ACC112 (cell line): ENCODE measurements around the gene ABITRAM.
"Not testable (repeated sequence)": the region's sequence is repeated elsewhere in the genome, so short reads cannot be mapped to it uniquely, and the experiment has no call there.

Source experiments
- H2AFZ ChIP-seq: fragments of 200-600 bp; sonication (generic); one replicate; pipeline ENCODE4 v1.6.0; 2017; ENCODE audit warnings: antibody characterized with exemption, low read length; ENCODE audit not compliant: unreplicated experiment
- H3K27ac ChIP-seq: fragments of 200-600 bp; sonication (generic); 2 replicates; pipeline ENCODE4 v1.5.1; 2014; ENCODE audit warnings: low read depth, mild to moderate bottlenecking, antibody characterized with exemption, low read length, moderate library complexity
- H3K27me3 ChIP-seq: fragments of 200-600 bp; sonication (generic); 2 replicates; pipeline ENCODE4 v1.6.1; 2014; ENCODE audit warnings: mild to moderate bottlenecking, antibody characterized with exemption, low read length, moderate library complexity, mixed read lengths; ENCODE audit not compliant: insufficient read depth
- H3K36me3 ChIP-seq: fragments of 200-600 bp; sonication (generic); 2 replicates; pipeline ENCODE4 v1.6.1; 2016; ENCODE audit warnings: mild to moderate bottlenecking, antibody characterized with exemption, low read length, moderate library complexity, mixed read lengths; ENCODE audit not compliant: insufficient read depth
- H3K4me1 ChIP-seq: fragments of 200-600 bp; sonication (generic); one replicate; pipeline ENCODE4 v1.6.1; 2016; ENCODE audit warnings: low read length, mixed read lengths; ENCODE audit not compliant: insufficient read depth, unreplicated experiment, control insufficient read depth
- H3K4me3 ChIP-seq: fragments of 200-600 bp; sonication (generic); 2 replicates; pipeline ENCODE4 v1.5.1; 2014; ENCODE audit warnings: mild to moderate bottlenecking, low read depth, low read length
- H3K79me2 ChIP-seq: fragments of 200-600 bp; sonication (generic); one replicate; pipeline ENCODE4 v1.6.0; 2016; ENCODE audit warnings: low read length; ENCODE audit not compliant: control insufficient read depth, unreplicated experiment, insufficient read depth

Gene ABITRAM

DNA sequence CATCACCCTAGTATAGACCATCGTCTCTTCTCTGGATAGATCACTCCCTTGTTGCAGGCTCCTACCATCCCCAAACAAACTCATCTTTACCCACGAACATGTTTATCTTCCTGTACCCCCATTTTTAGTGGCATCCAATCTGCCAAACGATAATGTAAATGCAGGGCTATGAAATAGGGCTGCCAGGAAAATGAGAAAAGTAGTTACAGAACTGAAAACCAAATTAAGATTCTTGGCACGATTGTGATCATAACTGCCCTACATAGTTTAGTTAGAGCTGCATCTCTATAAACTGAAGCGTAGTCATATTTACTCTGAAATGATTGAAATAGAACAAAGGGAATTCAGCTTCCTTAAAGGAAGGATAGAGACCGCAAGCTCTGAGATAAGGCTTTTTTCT lies 26.1 kb downstream of the ABITRAM start:
- Histone ChIP-seq H3K36me3 (no peaks in the 10 kb centered on the region; the same call in 1 of the 2 replicates), H3K4me1 (no peaks in the 10 kb centered on the region), H3K27ac (no peak overlapping the region), H2AFZ (no peak overlapping the region), H3K79me2 (no peaks in the 10 kb centered on the region), H3K4me3 (no peak overlapping the region), H3K27me3 (no peaks in the 10 kb centered on the region)

DNA sequence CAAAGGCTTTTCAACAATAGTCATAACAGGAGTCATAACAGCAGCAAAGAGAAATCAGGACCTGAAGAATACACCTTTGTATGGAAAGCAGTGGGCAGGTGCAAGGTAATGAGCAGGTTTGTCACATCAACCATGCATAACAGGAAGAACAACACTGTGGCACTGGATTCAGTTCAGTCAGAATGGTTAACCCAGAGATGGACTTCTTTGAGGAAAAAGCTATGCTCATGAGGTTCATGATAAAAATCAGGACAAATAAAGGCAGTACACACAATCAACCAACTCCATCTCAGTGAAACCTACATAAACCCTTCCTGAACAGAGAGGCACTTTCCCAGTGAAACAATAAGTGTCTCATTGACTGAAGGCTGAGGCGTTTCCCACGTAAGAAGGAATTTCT lies 27.0 kb downstream of the ABITRAM start:
- H3K27ac ChIP-seq = no peak overlapping the region
- no peaks in the 10 kb centered on the region for H3K4me1 ChIP-seq
- H2AFZ ChIP-seq = no peak overlapping the region
- no peaks in the 10 kb centered on the region for H3K79me2 ChIP-seq
- no peak overlapping the region for H3K4me3 ChIP-seq
- H3K27me3 ChIP-seq = no peaks in the 10 kb centered on the region
- no peaks in the 10 kb centered on the region; the same call in 1 of the 2 replicates for H3K36me3 ChIP-seq

DNA sequence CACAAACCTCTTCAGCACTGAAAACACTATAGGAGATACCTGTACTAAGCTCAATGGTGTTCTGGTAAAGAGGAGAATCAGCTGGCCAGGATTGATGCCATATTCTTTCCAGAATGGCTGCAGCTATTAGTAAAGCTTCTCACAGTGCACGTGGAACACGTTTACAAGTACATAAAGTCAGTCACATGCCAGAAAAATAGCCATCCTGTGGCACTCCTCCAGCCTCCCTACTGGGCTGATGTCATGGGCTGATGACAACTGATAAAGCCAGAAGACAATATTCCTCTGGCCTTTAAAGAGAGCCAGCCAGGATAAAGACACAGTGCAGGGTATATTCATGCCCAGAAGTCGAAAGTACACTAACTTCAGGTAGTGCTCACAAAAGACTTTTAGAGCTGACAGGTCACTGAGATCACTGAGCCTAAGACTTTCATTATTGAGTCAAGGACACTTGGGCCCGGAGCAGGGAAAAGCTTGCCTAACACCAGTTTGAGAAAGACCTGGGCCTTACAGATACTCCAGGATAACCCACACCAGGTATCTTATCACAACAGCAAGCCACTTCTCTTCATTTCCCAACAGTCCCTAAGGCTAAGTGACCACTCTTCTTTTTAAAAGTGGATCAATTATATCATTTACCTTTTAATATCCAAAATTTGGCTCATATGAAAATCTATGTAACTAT lies 29.4 kb downstream of the ABITRAM start:
- Histone ChIP-seq H3K4me3 (no peak overlapping the region), H3K36me3 (no peaks in the 10 kb centered on the region; the same call in 1 of the 2 replicates), H3K27ac (no peak overlapping the region), H3K27me3 (no peaks in the 10 kb centered on the region), H3K4me1 (no peaks in the 10 kb centered on the region), H2AFZ (no peak overlapping the region), H3K79me2 (no peaks in the 10 kb centered on the region)

GRCh38 chr9:108967916-108968315 lies 33.7 kb downstream of the ABITRAM start:
- Histone ChIP-seq H3K36me3 (peaks cover 23% of the 10 kb centered on the region), H2AFZ (no peak overlapping the region), H3K79me2 (no peaks in the 10 kb centered on the region), H3K27ac (no peak overlapping the region), H3K4me3 (no peak overlapping the region), H3K27me3 (no peaks in the 10 kb centered on the region), H3K4me1 (no peaks in the 10 kb centered on the region)

- H3K36me3 ChIP-seq = peaks cover 33% of the 10 kb centered on the region
- H2AFZ ChIP-seq, H3K27me3 ChIP-seq, H3K79me2 ChIP-seq, H3K4me1 ChIP-seq, H3K27ac ChIP-seq, H3K4me3 ChIP-seq: not testable (repeated sequence)
Measured at GRCh38 chr9:108971392-108971791, 37.2 kb downstream of the ABITRAM start.

DNA sequence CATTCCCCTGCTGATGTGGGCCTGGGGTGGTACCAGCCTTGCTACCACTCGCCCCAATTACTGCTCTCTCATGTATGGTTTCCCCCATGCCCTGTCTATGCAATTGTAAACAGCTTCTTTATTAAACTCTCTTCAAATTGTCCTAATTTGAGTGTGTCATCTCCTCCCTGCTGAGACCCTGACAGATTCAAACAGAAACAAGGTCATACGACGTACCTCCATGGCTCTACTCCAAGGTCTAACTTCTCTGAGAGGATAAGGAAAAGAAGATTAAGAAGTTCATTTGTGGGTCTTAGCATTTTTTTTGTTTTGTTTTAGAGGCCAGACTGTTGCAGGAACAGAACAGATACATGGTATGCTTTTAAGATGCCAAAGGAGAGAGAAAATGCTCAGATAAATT lies 38.0 kb downstream of the ABITRAM start:
- peaks cover 33% of the 10 kb centered on the region for H3K36me3 ChIP-seq
- no peak overlapping the region for H3K27ac ChIP-seq
- no peaks in the 10 kb centered on the region for H3K4me1 ChIP-seq
- H2AFZ ChIP-seq = no peak overlapping the region
- H3K27me3 ChIP-seq = no peaks in the 10 kb centered on the region
- no peaks in the 10 kb centered on the region for H3K79me2 ChIP-seq
- H3K4me3 ChIP-seq = no peak overlapping the region

- H3K4me3 ChIP-seq = no peak overlapping the region
- H3K36me3 ChIP-seq = peaks cover 33% of the 10 kb centered on the region
- H3K4me1 ChIP-seq = no peaks in the 10 kb centered on the region
- H3K27me3 ChIP-seq = no peaks in the 10 kb centered on the region
- H3K27ac ChIP-seq = no peak overlapping the region
- H3K79me2 ChIP-seq = no peaks in the 10 kb centered on the region
- H2AFZ ChIP-seq = no peak overlapping the region
Measured at GRCh38 chr9:108972626-108973209, 38.5 kb downstream of the ABITRAM start.

DNA sequence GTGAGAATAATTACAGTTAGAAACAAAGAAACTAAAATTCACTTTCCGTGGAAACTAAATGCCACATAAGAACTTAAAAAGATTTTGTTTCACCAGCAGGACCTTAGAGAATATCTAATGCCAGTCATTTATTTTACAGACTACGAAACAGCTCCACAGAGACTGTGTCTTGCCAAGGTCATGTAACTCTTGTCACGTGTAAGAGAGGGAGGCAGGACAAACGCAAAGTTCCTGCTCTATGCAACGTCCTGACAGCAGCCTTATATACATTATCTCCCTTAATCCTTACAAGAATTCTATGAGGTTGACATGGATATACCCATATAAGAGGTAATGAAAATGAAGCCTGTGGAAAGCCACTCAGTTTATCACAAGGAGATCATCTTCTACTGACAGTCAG lies 39.7 kb downstream of the ABITRAM start:
- no peaks in the 10 kb centered on the region for H3K27me3 ChIP-seq
- H2AFZ ChIP-seq = no peak overlapping the region
- no peaks in the 10 kb centered on the region for H3K79me2 ChIP-seq
- peaks cover 33% of the 10 kb centered on the region for H3K36me3 ChIP-seq
- no peak overlapping the region for H3K27ac ChIP-seq
- H3K4me3 ChIP-seq = no peak overlapping the region
- H3K4me1 ChIP-seq = no peaks in the 10 kb centered on the region

GRCh38 chr9:108978205-108978604 lies 44.0 kb downstream of the ABITRAM start:
- Histone ChIP-seq H2AFZ (no peak overlapping the region), H3K4me1 (no peaks in the 10 kb centered on the region), H3K27ac (no peak overlapping the region), H3K79me2 (no peaks in the 10 kb centered on the region), H3K36me3 (peaks cover 12% of the 10 kb centered on the region; the same call in 1 of the 2 replicates), H3K4me3 (no peak overlapping the region), H3K27me3 (no peaks in the 10 kb centered on the region)

DNA sequence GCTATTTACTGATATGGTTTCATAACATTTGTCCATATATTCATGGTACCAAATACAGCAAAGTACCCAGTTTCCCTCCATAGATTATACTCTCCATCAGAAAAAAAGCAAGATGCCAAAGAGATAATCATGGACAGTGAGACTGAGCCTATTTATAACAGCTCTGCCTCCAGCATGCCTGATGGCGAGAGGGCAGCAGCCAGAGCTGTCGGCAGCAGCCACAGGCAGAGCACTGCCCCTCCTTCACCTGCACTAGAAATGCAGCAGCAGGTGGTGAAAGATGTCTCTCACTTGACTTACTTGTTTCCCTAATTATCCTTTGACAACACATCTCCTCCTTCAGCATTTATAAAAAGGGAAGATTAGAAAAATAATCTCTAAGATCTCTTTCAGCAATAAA lies 46.7 kb downstream of the ABITRAM start:
- Histone ChIP-seq H3K27me3 (no peaks in the 10 kb centered on the region), H3K4me3 (no peak overlapping the region), H2AFZ (no peak overlapping the region), H3K36me3 (peaks cover 8% of the 10 kb centered on the region; the same call in 1 of the 2 replicates), H3K4me1 (no peaks in the 10 kb centered on the region), H3K27ac (no peak overlapping the region), H3K79me2 (no peaks in the 10 kb centered on the region)

DNA sequence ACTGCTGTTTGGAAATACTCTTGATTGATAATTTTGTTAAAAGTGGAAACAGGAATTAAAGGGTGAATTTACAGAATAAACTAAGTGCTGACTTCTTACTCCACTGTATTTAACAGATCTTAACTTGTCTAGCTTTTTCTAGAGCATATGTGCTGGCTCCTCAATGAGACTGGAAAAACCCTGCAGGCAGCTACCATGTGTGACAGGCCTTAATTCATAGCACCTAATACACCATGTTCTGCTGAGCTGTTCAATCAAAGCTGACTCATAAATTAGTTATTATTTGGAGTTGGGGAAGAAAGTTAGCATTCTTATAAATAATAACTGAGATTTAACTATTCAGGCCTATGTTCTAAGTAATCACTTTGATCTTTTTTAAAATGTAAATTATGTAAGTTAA lies 49.7 kb downstream of the ABITRAM start:
- Histone ChIP-seq H3K79me2 (no peaks in the 10 kb centered on the region), H3K4me1 (no peaks in the 10 kb centered on the region), H3K4me3 (no peak overlapping the region), H3K27me3 (no peaks in the 10 kb centered on the region), H3K27ac (no peak overlapping the region), H2AFZ (no peak overlapping the region), H3K36me3 (peaks cover 17% of the 10 kb centered on the region)
